BE2C (cell line): ENCODE data around the gene CYP4F2. TPM values are rescaled to one million over a fixed set of nuclear protein-coding genes. Genes with fewer than 3 reads are reported as not detected.

ENCODE experiments used
- DNase-seq: peaks from one replicate; pipeline ENCODE4 v3.0.0-alpha.2; 2020
- H3K27me3 ChIP-seq: fragments of 250-450 bp; sonication (Bioruptor Pico); 2 replicates; pipeline ENCODE4 v1.5.1; 2020; ENCODE audit warnings: mild to moderate bottlenecking
- H3K36me3 ChIP-seq: fragments of 250-450 bp; sonication (Bioruptor Pico); 2 replicates; pipeline ENCODE4 v1.5.1; 2020; ENCODE audit warnings: mild to moderate bottlenecking
- H3K4me1 ChIP-seq: fragments of 250-450 bp; sonication (Bioruptor Pico); 2 replicates; pipeline ENCODE4 v1.5.1; 2020
- H3K4me3 ChIP-seq: 2 replicates; pipeline ENCODE4 v1.5.1; 2011; ENCODE audit warnings: low read depth, low read length
- H3K9me3 ChIP-seq: fragments of 250-450 bp; sonication (Bioruptor Pico); 2 replicates; pipeline ENCODE4 v1.5.1; 2020
- polyA plus RNA-seq: library from polyadenylated mRNA; unstranded; fragments of >200 nt; gene quantifications from one replicate; pipeline ENCODE4 v1.2.1, GENCODE V29; 2012; ENCODE audit warnings: low read depth, missing spikeins; ENCODE audit not compliant: insufficient read length, insufficient read depth
- TF ChIP-seq, protein P1 (sequence below): IDR thresholded peaks from 2 replicates; pipeline ENCODE4 v1.5.1; 2012; ENCODE audit warnings: mild to moderate bottlenecking, low read depth, low read length

Gene CYP4F2, protein sequence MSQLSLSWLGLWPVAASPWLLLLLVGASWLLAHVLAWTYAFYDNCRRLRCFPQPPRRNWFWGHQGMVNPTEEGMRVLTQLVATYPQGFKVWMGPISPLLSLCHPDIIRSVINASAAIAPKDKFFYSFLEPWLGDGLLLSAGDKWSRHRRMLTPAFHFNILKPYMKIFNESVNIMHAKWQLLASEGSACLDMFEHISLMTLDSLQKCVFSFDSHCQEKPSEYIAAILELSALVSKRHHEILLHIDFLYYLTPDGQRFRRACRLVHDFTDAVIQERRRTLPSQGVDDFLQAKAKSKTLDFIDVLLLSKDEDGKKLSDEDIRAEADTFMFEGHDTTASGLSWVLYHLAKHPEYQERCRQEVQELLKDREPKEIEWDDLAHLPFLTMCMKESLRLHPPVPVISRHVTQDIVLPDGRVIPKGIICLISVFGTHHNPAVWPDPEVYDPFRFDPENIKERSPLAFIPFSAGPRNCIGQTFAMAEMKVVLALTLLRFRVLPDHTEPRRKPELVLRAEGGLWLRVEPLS
- not detected for polyA plus RNA-seq

- DNase-seq = no peak
- Histone ChIP-seq H3K27me3 (no peaks in the 10 kb centered on the region), H3K4me1 (no peaks in the 10 kb centered on the region), H3K4me3 (no peak within 1 kb of the TSS), H3K9me3 (no peaks in the 10 kb centered on the region), H3K36me3 (no peaks in the 10 kb centered on the region)
- TF ChIP-seq, protein P1, sequence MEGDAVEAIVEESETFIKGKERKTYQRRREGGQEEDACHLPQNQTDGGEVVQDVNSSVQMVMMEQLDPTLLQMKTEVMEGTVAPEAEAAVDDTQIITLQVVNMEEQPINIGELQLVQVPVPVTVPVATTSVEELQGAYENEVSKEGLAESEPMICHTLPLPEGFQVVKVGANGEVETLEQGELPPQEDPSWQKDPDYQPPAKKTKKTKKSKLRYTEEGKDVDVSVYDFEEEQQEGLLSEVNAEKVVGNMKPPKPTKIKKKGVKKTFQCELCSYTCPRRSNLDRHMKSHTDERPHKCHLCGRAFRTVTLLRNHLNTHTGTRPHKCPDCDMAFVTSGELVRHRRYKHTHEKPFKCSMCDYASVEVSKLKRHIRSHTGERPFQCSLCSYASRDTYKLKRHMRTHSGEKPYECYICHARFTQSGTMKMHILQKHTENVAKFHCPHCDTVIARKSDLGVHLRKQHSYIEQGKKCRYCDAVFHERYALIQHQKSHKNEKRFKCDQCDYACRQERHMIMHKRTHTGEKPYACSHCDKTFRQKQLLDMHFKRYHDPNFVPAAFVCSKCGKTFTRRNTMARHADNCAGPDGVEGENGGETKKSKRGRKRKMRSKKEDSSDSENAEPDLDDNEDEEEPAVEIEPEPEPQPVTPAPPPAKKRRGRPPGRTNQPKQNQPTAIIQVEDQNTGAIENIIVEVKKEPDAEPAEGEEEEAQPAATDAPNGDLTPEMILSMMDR = no peak
These were observed at the start of gene CYP4F2 for GRCh38 chr19:15897738-15898276. Gene CYP4F2 (minus strand): TSS chr19:15898074. CDS start chr19:15897611, 463 bp downstream.

DNA sequence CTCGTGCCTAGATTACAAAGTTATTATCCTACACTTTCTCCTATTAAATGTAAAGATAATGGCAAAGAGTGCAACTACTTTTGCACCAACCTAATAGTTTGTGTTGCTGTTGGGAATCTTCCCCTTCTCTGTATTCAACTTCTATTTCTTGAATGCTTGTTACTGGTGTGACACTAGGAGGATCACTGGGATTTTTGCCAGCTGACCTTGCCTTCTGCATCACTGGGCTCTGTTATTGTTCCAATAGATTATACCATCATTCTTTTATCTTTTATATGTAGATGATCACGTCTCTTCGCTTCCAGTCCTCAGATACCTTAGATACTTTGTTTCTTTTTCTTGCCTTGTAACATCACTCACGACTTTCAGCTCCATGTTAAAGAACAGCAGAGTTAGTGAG, 47.4 kb upstream of the CYP4F2 start:
- Histone ChIP-seq H3K4me1 (no peaks in the 10 kb centered on the region), H3K4me3 (no peak overlapping the region), H3K27me3 (no peaks in the 10 kb centered on the region), H3K9me3 (no peaks in the 10 kb centered on the region), H3K36me3 (no peaks in the 10 kb centered on the region)
- TF ChIP-seq, protein P1 = no peak
- no peak for DNase-seq

GRCh38 chr19:15944401-15944800, 46.5 kb upstream of the CYP4F2 start:
- Histone ChIP-seq H3K4me3 (no peak overlapping the region), H3K4me1 (no peaks in the 10 kb centered on the region), H3K36me3 (no peaks in the 10 kb centered on the region), H3K9me3 (no peaks in the 10 kb centered on the region), H3K27me3 (no peaks in the 10 kb centered on the region)
- TF ChIP-seq, protein P1 = no peak
- no peak for DNase-seq

DNA sequence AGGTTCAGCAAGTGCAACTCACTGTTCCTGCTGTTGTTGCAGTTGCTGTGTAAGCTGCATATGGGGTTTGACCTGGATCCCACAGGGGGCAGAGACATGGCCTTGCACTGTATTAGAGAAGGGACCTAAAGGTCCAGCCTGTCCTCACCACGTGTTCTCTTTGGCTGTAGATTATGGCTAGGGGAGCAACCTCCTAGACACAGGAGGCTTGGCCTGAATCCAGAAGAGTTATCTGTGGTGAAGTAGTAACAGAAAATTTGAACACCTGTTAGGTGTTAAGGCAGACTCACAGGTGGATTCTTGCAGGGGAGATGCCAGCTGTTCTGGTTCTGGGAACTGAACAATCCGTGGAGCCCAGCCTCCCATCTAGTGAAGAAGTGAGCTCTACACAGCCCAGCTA, 39.9 kb upstream of the CYP4F2 start:
- H3K9me3 ChIP-seq = no peaks in the 10 kb centered on the region
- no peak for DNase-seq
- TF ChIP-seq, protein P1 = no peak

GRCh38 chr19:15936950-15937349, 39.1 kb upstream of the CYP4F2 start:
- Histone ChIP-seq H3K36me3 (no peaks in the 10 kb centered on the region), H3K4me1 (no peaks in the 10 kb centered on the region), H3K27me3 (peaks cover 3% of the 10 kb centered on the region; the same call in 1 of the 2 replicates), H3K9me3 (no peaks in the 10 kb centered on the region), H3K4me3 (no peak overlapping the region)
- DNase-seq = no peak
- TF ChIP-seq, protein P1 = no peak

More for the DNA sequence above, 39.9 kb upstream of the CYP4F2 start:
- Histone ChIP-seq H3K36me3 (no peaks in the 10 kb centered on the region), H3K4me3 (no peak overlapping the region), H3K4me1 (no peaks in the 10 kb centered on the region), H3K27me3 (peaks cover 3% of the 10 kb centered on the region; the same call in 1 of the 2 replicates)

DNA sequence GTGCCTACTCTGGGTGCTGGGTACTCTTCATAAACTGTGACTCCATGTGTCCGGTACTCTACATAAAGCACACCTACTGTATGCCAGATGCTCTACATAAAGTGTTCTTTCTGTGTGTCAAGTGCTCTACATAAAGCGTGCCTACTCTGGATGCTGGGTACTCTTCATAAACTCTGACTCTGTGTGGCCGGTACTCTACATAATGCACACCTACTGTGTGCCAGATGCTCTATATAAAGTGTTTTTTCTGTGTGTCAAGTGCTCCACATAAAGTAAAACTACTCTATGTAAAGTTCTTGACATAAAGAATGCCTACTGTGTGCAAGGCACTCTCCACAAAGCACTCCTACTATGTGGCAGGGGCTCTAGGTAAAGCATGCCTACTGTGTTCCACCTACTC, 38.3 kb upstream of the CYP4F2 start:
- Histone ChIP-seq H3K27me3 (peaks cover 3% of the 10 kb centered on the region; the same call in 1 of the 2 replicates), H3K4me1 (no peaks in the 10 kb centered on the region), H3K4me3 (no peak overlapping the region), H3K9me3 (no peaks in the 10 kb centered on the region), H3K36me3 (no peaks in the 10 kb centered on the region)
- TF ChIP-seq, protein P1 = no peak
- DNase-seq = no peak
